Endothelial cell of umbilical vein (primary cell): ENCODE measurements around the gene METTL24. TPM values are rescaled to one million over a fixed set of nuclear protein-coding genes. Genes with fewer than 3 reads are reported as not detected.

ENCODE experiments used
- BruUV-seq: library from RNA; stranded (reverse); fragments of 400-500 nt; replicated peaks from 2 replicates; lab custom pipeline; 2021; lab: Mats Ljungman, UMichigan
- CTCF ChIA-PET: fragments of 300-600, 350-600 bp; sonication (Branson Sonifier 250); formaldehyde crosslinking; loops from one replicate; lab custom pipeline; 2021; ENCODE audit warnings: antibody characterized with exemption, inconsistent platforms; lab: Charles Lee
- POLR2A ChIA-PET: fragments of 300-600, 350-600 bp; sonication (Branson Sonifier 250); formaldehyde crosslinking; loops from one replicate; lab custom pipeline; 2021; ENCODE audit warnings: antibody characterized with exemption, inconsistent platforms; lab: Charles Lee
- DNase-seq: peaks from one replicate; pipeline ENCODE4 v3.0.0-alpha.2; 2011; ENCODE audit warnings: low read depth, low spot score
- FAIRE-seq: peaks from 2 replicates; lab custom pipeline; 2011; peaks lifted over from hg19 to GRCh38; lab: Jason Lieb, UNC
- H2AFZ ChIP-seq: 2 replicates; pipeline ENCODE4 v1.6.0; 2012; ENCODE audit warnings: low read depth, low read length, control low read depth, inconsistent platforms
- H3K27ac ChIP-seq: 2 replicates; pipeline ENCODE4 v1.5.1; 2011; ENCODE audit warnings: low read depth, mild to moderate bottlenecking, control low read depth, low read length, moderate library complexity; ENCODE audit not compliant: insufficient read depth
- H3K27me3 ChIP-seq, 2 experiments: 2 replicates each; pipeline versions ENCODE4 v1.6.0 to v1.6.1; 2011; ENCODE audit warnings: low read length in 2 of 2, mixed read lengths in 1 of 2; ENCODE audit not compliant: control insufficient read depth in 2 of 2, insufficient read depth in 2 of 2
- H3K36me3 ChIP-seq, 2 experiments: 2 replicates in 1 of 2; 3 replicates in 1 of 2; pipeline ENCODE4 v1.5.1; 2011; ENCODE audit warnings: low read length in 2 of 2, mild to moderate bottlenecking in 1 of 2, moderate library complexity in 1 of 2; ENCODE audit not compliant: control insufficient read depth in 2 of 2, insufficient read depth in 2 of 2; ENCODE audit errors: extremely low read depth in 1 of 2
- H3K4me1 ChIP-seq: 3 replicates; pipeline ENCODE4 v1.5.1; 2011; ENCODE audit warnings: mild to moderate bottlenecking, low read length; ENCODE audit not compliant: control insufficient read depth, insufficient read depth; ENCODE audit errors: extremely low read depth
- H3K4me2 ChIP-seq: 2 replicates; pipeline ENCODE4 v1.6.1; 2011; ENCODE audit warnings: low read length, control low read depth, mixed read lengths; ENCODE audit not compliant: insufficient read depth
- H3K4me3 ChIP-seq, 3 experiments: fragments of 200-600 bp in 1 of 3; sonication (generic), shearing (Covaris generic) in 1 of 3; replicated peaks in 1 of 3; 2 replicates each; pipeline ENCODE4 v1.5.1; 2011 to 2016; ENCODE audit warnings: control low read depth in 3 of 3, low read length in 3 of 3, mild to moderate bottlenecking in 2 of 3, inconsistent platforms in 1 of 3, low read depth in 1 of 3, moderate library complexity in 1 of 3; ENCODE audit not compliant: insufficient read depth in 1 of 3
- H3K79me2 ChIP-seq: 2 replicates; pipeline ENCODE4 v1.6.0; 2012; ENCODE audit warnings: low read length, inconsistent platforms; ENCODE audit not compliant: control insufficient read depth, insufficient read depth
- H3K9ac ChIP-seq: replicated peaks from 2 replicates; pipeline ENCODE3; 2011; ENCODE audit warnings: low read length, control low read depth; ENCODE audit not compliant: insufficient read depth; ENCODE audit errors: extremely low read depth
- H3K9me1 ChIP-seq: replicated peaks from 3 replicates; pipeline ENCODE4 v1.6.0; 2011; ENCODE audit warnings: mild to moderate bottlenecking, low read length; ENCODE audit not compliant: control insufficient read depth, insufficient read depth; ENCODE audit errors: extremely low read depth
- H3K9me3 ChIP-seq: replicated peaks from 2 replicates; pipeline ENCODE4 v1.5.1; 2012; ENCODE audit warnings: low read length, inconsistent platforms; ENCODE audit not compliant: control insufficient read depth, insufficient read depth
- H4K20me1 ChIP-seq: replicated peaks from 2 replicates; pipeline ENCODE3; 2011; ENCODE audit warnings: mild to moderate bottlenecking, low read length; ENCODE audit not compliant: control insufficient read depth, insufficient read depth; ENCODE audit errors: extremely low read depth
- EZH2 ChIP-seq: IDR thresholded peaks from 2 replicates; pipeline ENCODE4 v1.6.1; 2012; ENCODE audit warnings: borderline replicate concordance, low read depth, mild to moderate bottlenecking, moderate library complexity, low read length, inconsistent platforms; ENCODE audit not compliant: severe bottlenecking
- FOS ChIP-seq: IDR thresholded peaks from 2 replicates; pipeline ENCODE4 v1.6.1; 2011; ENCODE audit warnings: mild to moderate bottlenecking, low read length, moderate library complexity, borderline replicate concordance; ENCODE audit not compliant: insufficient read depth
- JUN ChIP-seq: IDR thresholded peaks from 2 replicates; pipeline ENCODE4 v1.6.1; 2011; ENCODE audit warnings: borderline replicate concordance, low read depth; ENCODE audit not compliant: insufficient read length, insufficient read depth
- MYC ChIP-seq: IDR thresholded peaks from one replicate; pipeline ENCODE4 v1.6.1; 2011; ENCODE audit warnings: mild to moderate bottlenecking, low read depth, low read length
- dilution Hi-C: fragments of 300-500 bp; cut with MboI; formaldehyde crosslinking; loops from one replicate; pipeline ENCODE4 v1.15.0; 2019; ENCODE audit warnings: low sequenced_read_pairs; ENCODE audit not compliant: extremely low pct_ligation_motif_present
- intact Hi-C: fragments of 100-400 bp; cut with micrococcal nuclease; formaldehyde crosslinking; loops from one replicate; pipeline ENCODE4 v1.10.0; 2022
- polyA plus RNA-seq, 4 experiments: library from polyadenylated mRNA; depleted of rRNA in 3 of 4; stranded (reverse) in 3 of 4; unstranded in 1 of 4; fragments of >200 nt; gene quantifications; 2 replicates each; pipeline versions ENCODE4 v1.2.1 to v1.2.3, GENCODE V29; 2011 to 2012; ENCODE audit warnings: missing spikeins in 1 of 4
- total RNA-seq: library from RNA; stranded (reverse); gene quantifications from 2 replicates; pipeline ENCODE4 v1.2.3, GENCODE V29; 2021
- TF ChIP-seq, protein P1 (sequence below), 2 donors: IDR thresholded peaks; 1 replicate in 1 of 2; 2 replicates in 1 of 2; pipeline ENCODE4 v1.5.1; 2011; ENCODE audit warnings: low read length in 2 of 2, mild to moderate bottlenecking in 2 of 2, moderate library complexity in 2 of 2, control low read depth in 1 of 2, inconsistent platforms in 1 of 2, low read depth in 1 of 2; ENCODE audit not compliant: insufficient read depth in 1 of 2; ENCODE audit errors: extremely low read depth in 1 of 2

METTL24 gene
- total and polyA plus RNA-seq, 2 donors (not counting 3 experiments of a cell fraction or from before 2014, with no cell fraction given): not detected

DNA sequence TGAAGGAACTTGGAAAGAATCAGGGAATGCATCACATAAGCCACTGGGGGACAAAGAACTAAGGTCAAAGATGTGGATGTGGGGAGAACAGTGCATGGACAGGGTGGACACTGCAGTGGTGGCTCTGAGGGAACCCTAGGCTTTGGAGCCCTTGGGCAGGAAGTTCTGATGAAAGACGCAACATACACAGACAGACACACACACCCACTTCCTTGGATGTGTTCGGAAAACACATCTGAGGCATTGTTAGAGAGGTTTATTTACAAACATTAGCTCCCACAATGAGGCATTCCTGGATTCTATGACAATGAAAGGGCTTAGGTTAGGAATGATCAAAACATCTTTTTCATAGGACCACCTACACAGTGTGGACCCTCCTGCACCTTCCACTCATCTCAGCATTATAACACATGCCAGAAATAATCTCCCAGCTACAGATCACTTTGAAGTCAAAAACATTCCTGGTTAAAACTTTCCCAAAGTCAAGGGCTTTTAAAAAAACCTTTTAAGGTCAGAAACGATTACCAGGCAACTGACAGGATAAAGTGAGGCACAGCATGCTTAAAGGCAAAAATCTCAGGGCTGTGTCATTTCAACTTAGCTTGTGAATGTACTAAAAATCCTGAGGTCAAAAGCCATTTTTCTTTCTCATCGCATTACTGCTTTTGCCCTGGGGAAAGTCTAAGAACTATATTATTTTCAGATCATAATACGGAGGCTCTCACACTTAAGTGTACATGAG is 6.4 kb upstream of the METTL24 start:
- no TSS peak for BruUV-seq
- FAIRE-seq (no peak), DNase-seq (no peak)
- peaks cover 30 to 61% of the 10 kb centered on the region in 2 experiments for H3K27me3 ChIP-seq
- no peaks in the 10 kb centered on the region for H3K9me3 ChIP-seq
- no peak overlapping the region for H3K27ac ChIP-seq
- no peaks in the 10 kb centered on the region for H3K79me2 ChIP-seq
- no peak overlapping the region for H3K4me2 ChIP-seq
- no peak overlapping the region for H2AFZ ChIP-seq
- no peaks in the 10 kb centered on the region for H3K9me1 ChIP-seq
- POLR2A ChIA-PET: no interaction called here
- dilution Hi-C loops: no loop called here
- H4K20me1 ChIP-seq: no peaks in the 10 kb centered on the region
- no peaks in the 10 kb centered on the region for H3K36me3 ChIP-seq
- no peak for TF ChIP-seq EZH2
- no peak for TF ChIP-seq MYC
- TF ChIP-seq, protein P1, sequence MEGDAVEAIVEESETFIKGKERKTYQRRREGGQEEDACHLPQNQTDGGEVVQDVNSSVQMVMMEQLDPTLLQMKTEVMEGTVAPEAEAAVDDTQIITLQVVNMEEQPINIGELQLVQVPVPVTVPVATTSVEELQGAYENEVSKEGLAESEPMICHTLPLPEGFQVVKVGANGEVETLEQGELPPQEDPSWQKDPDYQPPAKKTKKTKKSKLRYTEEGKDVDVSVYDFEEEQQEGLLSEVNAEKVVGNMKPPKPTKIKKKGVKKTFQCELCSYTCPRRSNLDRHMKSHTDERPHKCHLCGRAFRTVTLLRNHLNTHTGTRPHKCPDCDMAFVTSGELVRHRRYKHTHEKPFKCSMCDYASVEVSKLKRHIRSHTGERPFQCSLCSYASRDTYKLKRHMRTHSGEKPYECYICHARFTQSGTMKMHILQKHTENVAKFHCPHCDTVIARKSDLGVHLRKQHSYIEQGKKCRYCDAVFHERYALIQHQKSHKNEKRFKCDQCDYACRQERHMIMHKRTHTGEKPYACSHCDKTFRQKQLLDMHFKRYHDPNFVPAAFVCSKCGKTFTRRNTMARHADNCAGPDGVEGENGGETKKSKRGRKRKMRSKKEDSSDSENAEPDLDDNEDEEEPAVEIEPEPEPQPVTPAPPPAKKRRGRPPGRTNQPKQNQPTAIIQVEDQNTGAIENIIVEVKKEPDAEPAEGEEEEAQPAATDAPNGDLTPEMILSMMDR (IDR thresholded peaks at IDR 0.05; ENCODE audit: extremely low read depth in 1 of 2, insufficient read depth in 1 of 2, low read depth in 1 of 2, low read length in 2 of 2): no peak
- no peak for TF ChIP-seq FOS
- no peak for TF ChIP-seq JUN
- H3K9ac ChIP-seq: no peak overlapping the region
- H3K4me1 ChIP-seq: no peaks in the 10 kb centered on the region
- CTCF ChIA-PET: interaction anchor here (1.2 to 1.4 kb wide), 2 partner anchors 17 to 22 kb away, joined by 3 to 4 read pairs; no protein-coding TSS in a partner anchor
- no peak overlapping the region for H3K4me3 ChIP-seq
- intact Hi-C loops: no loop called here
